Measurements from ENCODE around the gene GRID1.

GRID1 gene

GRCh38 chr10:86371116-86371515 is 4.5 kb upstream of the GRID1 start:
- in situ Hi-C loops (cut with MboI; ENCODE audit: low sequenced_read_pairs), result no loop called here

GRCh38 chr10:86370006-86370585 is 3.5 kb upstream of the GRID1 start:
- in situ Hi-C loops (cut with MboI; ENCODE audit: low sequenced_read_pairs), result no loop called here

- in situ Hi-C loops (cut with MboI; ENCODE audit: low sequenced_read_pairs), result no loop called here
Observed at GRCh38 chr10:86368987-86369386, 2.4 kb upstream of the GRID1 start.

- in situ Hi-C loops (cut with MboI; ENCODE audit: low sequenced_read_pairs), result no loop called here
Observed at GRCh38 chr10:86368046-86368445, 1.5 kb upstream of the GRID1 start.

GRCh38 chr10:86367152-86367951 is 757 bp upstream of the GRID1 start:
- in situ Hi-C loops (cut with MboI; ENCODE audit: low sequenced_read_pairs), result no loop called here

GRCh38 chr10:86366902-86367151 is 232 bp upstream of the GRID1 start:
- in situ Hi-C loops (cut with MboI; ENCODE audit: low sequenced_read_pairs), result no loop called here

GRCh38 chr10:86365346-86366032 is 1.1 kb downstream of the GRID1 start:
- in situ Hi-C loops (cut with MboI; ENCODE audit: low sequenced_read_pairs), result no loop called here

- in situ Hi-C loops (cut with MboI; ENCODE audit: low sequenced_read_pairs), result no loop called here
Observed at GRCh38 chr10:86364491-86365345, 1.9 kb downstream of the GRID1 start.

GRCh38 chr10:86363833-86364490 is 2.6 kb downstream of the GRID1 start:
- in situ Hi-C loops (cut with MboI; ENCODE audit: low sequenced_read_pairs), result no loop called here

- in situ Hi-C loops (cut with MboI; ENCODE audit: low sequenced_read_pairs), result no loop called here
Observed at GRCh38 chr10:86363184-86363832, 3.3 kb downstream of the GRID1 start.

- in situ Hi-C loops (cut with MboI; ENCODE audit: low sequenced_read_pairs), result no loop called here
Observed at GRCh38 chr10:86362586-86363183, 3.9 kb downstream of the GRID1 start.

GRCh38 chr10:86362129-86362527 is 4.5 kb downstream of the GRID1 start:
- in situ Hi-C loops (cut with MboI; ENCODE audit: low sequenced_read_pairs), result no loop called here

GRCh38 chr10:86361156-86362128 is 5.2 kb downstream of the GRID1 start:
- in situ Hi-C loops (cut with MboI; ENCODE audit: low sequenced_read_pairs), result no loop called here

GRCh38 chr10:86360657-86361056 is 5.9 kb downstream of the GRID1 start:
- in situ Hi-C loops (cut with MboI; ENCODE audit: low sequenced_read_pairs), result no loop called here

- in situ Hi-C loops (cut with MboI; ENCODE audit: low sequenced_read_pairs), result no loop called here
Observed at GRCh38 chr10:86359954-86360353, 6.6 kb downstream of the GRID1 start.

- in situ Hi-C loops (cut with MboI; ENCODE audit: low sequenced_read_pairs), result no loop called here
Observed at GRCh38 chr10:86359111-86359510, 7.5 kb downstream of the GRID1 start.

- in situ Hi-C loops (cut with MboI; ENCODE audit: low sequenced_read_pairs), result no loop called here
Observed at GRCh38 chr10:86357676-86358075, 8.9 kb downstream of the GRID1 start.

GRCh38 chr10:86357041-86357440 is 9.6 kb downstream of the GRID1 start:
- in situ Hi-C loops (cut with MboI; ENCODE audit: low sequenced_read_pairs), result no loop called here

GRCh38 chr10:86356296-86356695 is 10.3 kb downstream of the GRID1 start:
- in situ Hi-C loops (cut with MboI; ENCODE audit: low sequenced_read_pairs), result no loop called here

Measured in hTERT RPE-1 (cell line).